OCI-LY7 (cell line): Measurements from ENCODE around the gene GPC1. TPM values are rescaled to one million over a fixed set of nuclear protein-coding genes. Genes with fewer than 3 reads are reported as not detected.

ENCODE experiments used
- BruUV-seq: library from RNA; stranded (reverse); fragments of 400-500 nt; replicated peaks from 2 replicates; lab custom pipeline; 2021; lab: Mats Ljungman, UMichigan
- CTCF ChIA-PET: fragments of 300-600 bp; sonication (Branson Sonifier 250); formaldehyde crosslinking; loops from one replicate; lab custom pipeline; 2022; ENCODE audit warnings: antibody characterized with exemption; ENCODE audit not compliant: unreplicated experiment; lab: Charles Lee
- POLR2A ChIA-PET: fragments of 300-600 bp; sonication (Branson Sonifier 250); formaldehyde crosslinking; loops from one replicate; lab custom pipeline; 2022; ENCODE audit warnings: antibody characterized with exemption; lab: Charles Lee
- DNase-seq: peaks from one replicate; pipeline ENCODE4 v3.0.0-alpha.2; 2015; ENCODE audit warnings: low spot score
- H2AFZ ChIP-seq: fragments of 200-600 bp; sonication (generic), shearing (Covaris generic); 2 replicates; pipeline ENCODE4 v1.6.1; 2014; ENCODE audit warnings: mild to moderate bottlenecking, antibody characterized with exemption, low read length, moderate library complexity
- H3K27ac ChIP-seq: fragments of 200-600 bp; sonication (generic); 2 replicates; pipeline ENCODE4 v1.5.1; 2014; ENCODE audit warnings: mixed run types, low read depth, mild to moderate bottlenecking, moderate library complexity, low read length, inconsistent platforms; ENCODE audit not compliant: poor library complexity, severe bottlenecking
- H3K36me3 ChIP-seq: fragments of 200-600 bp; sonication (generic); 2 replicates; pipeline ENCODE4 v1.6.1; 2014; ENCODE audit warnings: mild to moderate bottlenecking, antibody characterized with exemption, low read length, moderate library complexity, mixed read lengths; ENCODE audit not compliant: insufficient read depth
- H3K4me1 ChIP-seq: fragments of 200-600 bp; sonication (generic); 2 replicates; pipeline ENCODE4 v1.5.1; 2014; ENCODE audit warnings: mild to moderate bottlenecking, low read length; ENCODE audit not compliant: insufficient read depth, poor library complexity, severe bottlenecking
- H3K4me2 ChIP-seq: fragments of 200-600 bp; sonication (generic); 2 replicates; pipeline ENCODE4 v1.6.1; 2014; ENCODE audit warnings: mild to moderate bottlenecking, low read length
- H3K4me3 ChIP-seq: fragments of 200-600 bp; sonication (generic); 2 replicates; pipeline ENCODE4 v1.5.1; 2014; ENCODE audit warnings: mild to moderate bottlenecking, low read depth, low read length; ENCODE audit not compliant: poor library complexity, severe bottlenecking
- H3K79me2 ChIP-seq: fragments of 200-600 bp; sonication (generic); 2 replicates; pipeline ENCODE4 v1.6.1; 2016; ENCODE audit warnings: low read depth, mild to moderate bottlenecking, low read length, moderate library complexity, mixed read lengths; ENCODE audit not compliant: insufficient read depth
- H3K9me2 ChIP-seq: fragments of 200-600 bp; sonication (generic); 2 replicates; pipeline ENCODE4 v1.6.1; 2016; ENCODE audit warnings: mild to moderate bottlenecking, low read length, mixed read lengths; ENCODE audit not compliant: insufficient read depth
- H3K9me3 ChIP-seq: fragments of 200-600 bp; sonication (generic); 2 replicates; pipeline ENCODE4 v1.6.1; 2014; ENCODE audit warnings: mild to moderate bottlenecking, mixed run types, low read length, mixed read lengths
- H4K20me1 ChIP-seq: fragments of 200-600 bp; sonication (generic); 2 replicates; pipeline ENCODE4 v1.6.1; 2014; ENCODE audit warnings: mild to moderate bottlenecking, antibody characterized with exemption, low read length, moderate library complexity, mixed read lengths; ENCODE audit not compliant: insufficient read depth
- CTCF ChIP-seq: fragments of 200-600 bp; sonication (generic); conservative IDR thresholded peaks from 2 replicates; pipeline ENCODE4 v1.5.1; 2014; ENCODE audit warnings: mild to moderate bottlenecking, antibody characterized with exemption, low read length, moderate library complexity, mixed read lengths
- EZH2phosphoT487 ChIP-seq: fragments of 200-600 bp; sonication (generic); IDR thresholded peaks from 2 replicates; pipeline ENCODE4 v1.6.1; 2018; ENCODE audit warnings: low read depth, borderline replicate concordance, mild to moderate bottlenecking, mixed run types, antibody characterized with exemption, low read length, moderate library complexity, mixed read lengths
- intact Hi-C: fragments of 100-400 bp; cut with micrococcal nuclease; formaldehyde crosslinking; loops from one replicate; pipeline ENCODE4 v1.10.0; 2022; ENCODE audit not compliant: unreplicated experiment
- total RNA-seq, 2 experiments: library from RNA; depleted of rRNA in 1 of 2; stranded (reverse); fragments of >200 nt in 1 of 2; shearing (Covaris generic) in 1 of 2; gene quantifications; 2 replicates each; pipeline ENCODE4 v1.2.3, GENCODE V29; 2014 to 2022

Gene GPC1
- total RNA-seq, 2 experiments from 2014 or later: 2.4 to 4.0 TPM

DNA sequence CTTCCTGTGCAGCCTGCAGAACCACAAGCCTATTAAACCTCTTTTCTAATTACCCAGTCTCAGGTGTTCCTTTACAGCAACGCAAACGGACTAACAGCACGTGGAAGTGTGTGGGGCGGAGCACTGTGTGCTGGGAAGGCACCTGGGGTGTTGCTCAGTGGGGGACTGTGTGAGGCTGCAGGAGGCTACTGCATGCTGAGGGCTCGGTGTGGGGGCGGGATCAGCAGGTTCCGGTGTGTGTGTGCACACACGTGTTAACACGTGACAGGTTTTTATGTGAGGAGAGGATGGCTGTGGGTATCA lies 63.4 kb downstream of the GPC1 start:
- BruUV-seq: no TSS peak
- DNase-seq: no peak
- Histone ChIP-seq H4K20me1 (no peaks in the 10 kb centered on the region), H3K4me1 (no peaks in the 10 kb centered on the region), H3K4me3 (no peak overlapping the region), H3K27ac (no peak overlapping the region), H3K36me3 (peaks cover 60% of the 10 kb centered on the region), H3K9me3 (no peaks in the 10 kb centered on the region), H3K79me2 (no peaks in the 10 kb centered on the region), H3K4me2 (no peak overlapping the region), H3K9me2 (no peaks in the 10 kb centered on the region), H2AFZ (no peak overlapping the region)
- POLR2A ChIA-PET: no interaction called here
- CTCF ChIA-PET: no interaction called here
- intact Hi-C loops: no loop called here
- TF ChIP-seq EZH2phosphoT487 (no peak), CTCF (no peak)

- intact Hi-C loops: no loop called here
- Histone ChIP-seq H3K4me2 (no peak overlapping the region), H2AFZ (no peak overlapping the region), H3K27ac (no peak overlapping the region), H3K4me1 (no peaks in the 10 kb centered on the region), H3K79me2 (no peaks in the 10 kb centered on the region), H3K9me2 (no peaks in the 10 kb centered on the region), H3K9me3 (no peaks in the 10 kb centered on the region), H3K36me3 (peaks cover 53% of the 10 kb centered on the region), H4K20me1 (no peaks in the 10 kb centered on the region), H3K4me3 (no peak overlapping the region)
- POLR2A ChIA-PET: no interaction called here
- no peak for DNase-seq
- CTCF ChIA-PET: no interaction called here
- TF ChIP-seq EZH2phosphoT487: no peak
- BruUV-seq: no TSS peak
Measured at GRCh38 chr2:240499309-240500301, 64.1 kb downstream of the GPC1 start.

DNA sequence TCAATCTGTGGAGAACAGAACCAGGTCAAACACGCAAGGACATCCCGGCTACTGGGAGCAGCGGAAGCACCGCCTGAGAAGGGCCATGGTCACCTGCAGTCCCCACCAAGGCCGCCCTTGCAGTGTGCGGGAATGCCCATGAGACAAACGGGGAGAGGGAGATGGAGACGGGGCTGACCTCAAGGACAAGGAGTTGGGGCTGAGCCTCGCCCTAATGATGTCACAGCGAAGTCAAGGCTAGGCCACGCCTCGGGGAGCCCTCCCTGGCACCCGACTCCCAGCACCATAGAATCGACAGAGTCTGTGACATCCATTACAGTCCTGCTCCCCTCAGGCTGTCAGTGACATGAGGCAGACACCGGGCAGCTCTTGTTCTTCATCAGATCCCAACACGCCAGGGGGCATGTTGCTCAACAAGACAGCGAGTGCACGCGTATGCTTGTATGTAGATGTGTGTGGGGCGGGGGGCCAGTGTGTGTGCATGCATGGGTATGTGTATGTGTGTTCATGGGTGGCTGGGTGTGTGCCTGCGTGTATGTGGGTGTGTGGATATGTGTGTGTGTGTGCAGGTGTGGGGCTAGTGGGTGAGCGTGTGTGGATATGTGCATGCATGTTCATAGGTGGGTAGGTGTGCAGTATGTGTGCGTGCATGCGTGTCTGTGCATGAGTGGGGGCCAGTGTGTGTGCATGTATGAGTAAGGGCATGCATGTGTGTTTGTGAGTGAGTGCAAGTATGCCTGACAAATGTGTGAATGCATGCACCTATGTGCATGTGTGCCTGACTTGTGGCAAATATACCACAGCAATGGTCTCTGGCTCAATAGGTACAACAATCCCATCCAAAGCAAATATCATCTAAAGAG lies 65.3 kb downstream of the GPC1 start:
- CTCF ChIA-PET: no interaction called here
- Histone ChIP-seq H3K9me2 (no peaks in the 10 kb centered on the region), H3K4me3 (no peak overlapping the region), H3K79me2 (no peaks in the 10 kb centered on the region), H3K27ac (no peak overlapping the region), H3K36me3 (peaks cover 51% of the 10 kb centered on the region), H3K4me2 (no peak overlapping the region), H2AFZ (no peak overlapping the region), H3K4me1 (no peaks in the 10 kb centered on the region), H3K9me3 (no peaks in the 10 kb centered on the region), H4K20me1 (no peaks in the 10 kb centered on the region)
- intact Hi-C loops: no loop called here
- DNase-seq: no peak
- TF ChIP-seq EZH2phosphoT487 (no peak), CTCF (no peak)
- POLR2A ChIA-PET: no interaction called here
- BruUV-seq: no TSS peak
